Body of pancreas (tissue), 4 donors: Measurements from ENCODE around the gene C2orf72. TPM values are rescaled to one million over a fixed set of nuclear protein-coding genes. Genes with fewer than 3 reads are reported as not detected.

Experiments used
- ATAC-seq: fragments of 150-250 bp; one replicate; pipeline ENCODE4 v1.9.1; 2016
- DNase-seq, 4 donors: peaks; one replicate each; pipeline ENCODE4 v3.0.0-alpha.2; 2019
- H3K27ac ChIP-seq, 4 donors: fragments of 200-600 bp; sonication (generic); 1 replicate in 3 of 4; 2 replicates in 1 of 4; pipeline versions ENCODE4 v1.5.1 to v1.6.1; 2016 to 2019; ENCODE audit warnings: mild to moderate bottlenecking in 1 of 4, mixed read lengths in 1 of 4, moderate library complexity in 1 of 4
- H3K27me3 ChIP-seq, 2 donors: fragments of 200-600 bp; sonication (generic); one replicate each; pipeline ENCODE4 v1.6.0; 2016; ENCODE audit warnings: mild to moderate bottlenecking in 1 of 2
- H3K36me3 ChIP-seq, 2 donors: fragments of 200-600 bp; sonication (generic); replicated peaks in 1 of 2; 2 replicates each; pipeline ENCODE4 v1.5.1; 2016; ENCODE audit warnings: low read depth in 2 of 2; ENCODE audit not compliant: insufficient read depth in 1 of 2
- H3K4me1 ChIP-seq: fragments of 200-600 bp; sonication (generic); one replicate; pipeline ENCODE4 v1.6.0; 2016
- H3K4me3 ChIP-seq, 2 donors: fragments of 200-600 bp; sonication (generic); 1 replicate in 1 of 2; 2 replicates in 1 of 2; pipeline ENCODE4 v1.5.1; 2016 to 2019
- H3K9me3 ChIP-seq, 3 donors: fragments of 200-600 bp; sonication (generic); 1 replicate in 2 of 3; 2 replicates in 1 of 3; pipeline ENCODE4 v1.5.1; 2016
- CTCF ChIP-seq, 7 experiments: fragments of 450-650 bp in 4 of 7; fragments of 200-600 bp in 3 of 7; sonication (generic) in 3 of 7; IDR thresholded peaks; one replicate each; pipeline ENCODE4 v1.5.1; 2016 to 2019; ENCODE audit warnings: antibody characterized with exemption in 7 of 7
- POLR2A ChIP-seq, 3 donors: fragments of 450-650 bp; IDR thresholded peaks; one replicate each; pipeline ENCODE4 v1.6.1; 2016; ENCODE audit warnings: antibody characterized with exemption in 3 of 3, mild to moderate bottlenecking in 2 of 3
- WGBS, 2 donors: methylation state at CpG; one replicate each; pipeline ENCODE4 v1.1.5; 2017; 5-methylcytosine and 5-hydroxymethylcytosine counted together
- intact Hi-C: fragments of 100-400 bp; cut with DNase I; formaldehyde crosslinking; loops from one replicate; pipeline ENCODE4 v1.15.1; 2023
- total RNA-seq, 2 donors: library from RNA; depleted of rRNA; stranded (reverse); fragments of >200 nt; gene quantifications; one replicate each; pipeline ENCODE4 v1.1.0, GENCODE V29; 2016

Gene C2orf72
- total RNA-seq, 2 donors from 2014 or later, result 14.5 to 52.1 TPM

- intact Hi-C loops, result no loop called here
Observed at GRCh38 chr2:231011526-231011925, 25.8 kb upstream of the C2orf72 start.

DNA sequence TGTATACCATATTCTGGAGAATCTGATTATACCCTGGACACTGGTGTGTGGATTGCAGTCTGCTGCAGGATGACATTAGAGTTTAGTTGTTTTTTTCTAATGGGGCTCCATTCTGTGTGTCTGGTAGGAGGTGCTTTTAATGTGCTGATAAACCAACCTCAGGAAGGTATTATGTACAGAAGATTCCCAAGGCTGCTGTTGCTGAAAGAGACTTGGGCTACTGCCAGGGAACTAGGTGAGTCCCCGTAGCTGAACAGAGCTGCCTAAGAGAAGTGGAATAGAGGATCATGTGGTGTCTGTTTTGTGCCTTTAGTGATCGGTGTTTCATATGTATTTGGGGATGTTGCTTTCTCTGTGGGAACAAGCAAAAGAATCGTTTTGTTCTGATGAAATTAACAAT, 24.9 kb upstream of the C2orf72 start:
- Histone ChIP-seq H3K4me3 (no peak overlapping the region), H3K9me3 (no peaks in the 10 kb centered on the region), H3K27me3 (no peaks in the 10 kb centered on the region), H3K27ac (no peak overlapping the region), H3K36me3 (no peaks in the 10 kb centered on the region), H3K4me1 (peaks cover 10% of the 10 kb centered on the region)
- 30 to 46% methylated on average over 3 of the region's 3 CpGs for WGBS, 2 donors
- DNase-seq (peak in 2 of 4 donors; percentile 34 to 42), ATAC-seq (no peak)
- intact Hi-C loops, result no loop called here
- TF ChIP-seq POLR2A (IDR thresholded peaks at IDR 0.05), result no peak
- no peak for TF ChIP-seq CTCF (IDR thresholded peaks at IDR 0.05)

More at GRCh38 chr2:231011526-231011925, 25.8 kb upstream of the C2orf72 start:
- Histone ChIP-seq H3K36me3 (no peaks in the 10 kb centered on the region), H3K9me3 (no peaks in the 10 kb centered on the region), H3K27ac (no peak overlapping the region), H3K27me3 (no peaks in the 10 kb centered on the region), H3K4me1 (peaks cover 10% of the 10 kb centered on the region), H3K4me3 (no peak overlapping the region)
- TF ChIP-seq CTCF (IDR thresholded peaks at IDR 0.05) (no peak), POLR2A (IDR thresholded peaks at IDR 0.05) (no peak)
- ATAC-seq (peak; percentile 85), DNase-seq (peak in 2 of 4 donors; percentile 58 to 76)
- 15 to 44% methylated on average over 2 of the region's 2 CpGs for WGBS, 2 donors

- intact Hi-C loops, result no loop called here
- ATAC-seq, result no peak
Observed at GRCh38 chr2:231013820-231014219, 23.5 kb upstream of the C2orf72 start.

GRCh38 chr2:231015478-231015877, 21.8 kb upstream of the C2orf72 start:
- no peak overlapping the region for H3K4me3 ChIP-seq
- H3K36me3 ChIP-seq, result no peaks in the 10 kb centered on the region
- intact Hi-C loops, result no loop called here
- TF ChIP-seq POLR2A (IDR thresholded peaks at IDR 0.05), result no peak
- no peak for TF ChIP-seq CTCF (IDR thresholded peaks at IDR 0.05)
- ATAC-seq (no peak), DNase-seq (no peak)
- H3K4me1 ChIP-seq, result peaks cover 10% of the 10 kb centered on the region
- H3K27me3 ChIP-seq, result no peaks in the 10 kb centered on the region
- no peak overlapping the region for H3K27ac ChIP-seq
- H3K9me3 ChIP-seq, result no peaks in the 10 kb centered on the region
- WGBS, 2 donors, result 74 to 78% methylated on average over 7 of the region's 7 CpGs

More at GRCh38 chr2:231013820-231014219, 23.5 kb upstream of the C2orf72 start:
- 8 to 11% methylated on average over 3 of the region's 3 CpGs for WGBS, 2 donors
- peaks cover 10% of the 10 kb centered on the region for H3K4me1 ChIP-seq
- H3K27ac ChIP-seq, result no peak overlapping the region
- no peaks in the 10 kb centered on the region for H3K36me3 ChIP-seq
- H3K27me3 ChIP-seq, result no peaks in the 10 kb centered on the region
- DNase-seq, result no peak
- no peaks in the 10 kb centered on the region for H3K9me3 ChIP-seq
- TF ChIP-seq CTCF (IDR thresholded peaks at IDR 0.05), result no peak
- no peak overlapping the region for H3K4me3 ChIP-seq

DNA sequence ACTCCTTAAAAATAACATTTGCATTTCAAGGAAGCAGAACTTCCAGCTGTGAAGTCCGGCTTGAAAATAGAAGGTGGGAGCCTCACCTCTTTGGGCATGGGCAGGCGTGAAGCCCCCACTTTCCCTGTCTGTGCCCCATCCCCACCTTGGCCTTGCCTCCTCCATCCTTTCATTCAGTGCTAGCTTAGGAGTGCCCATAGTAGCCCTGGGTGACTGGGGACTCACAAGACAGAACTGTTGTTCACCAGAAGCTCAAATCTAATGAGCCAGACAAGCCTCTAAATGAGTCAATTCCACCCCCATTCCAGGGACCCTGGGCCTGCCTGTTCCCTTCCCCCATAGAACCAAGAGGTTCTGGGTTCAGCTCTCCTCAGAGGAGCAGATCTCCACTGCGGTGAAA, 21.4 kb upstream of the C2orf72 start:
- Histone ChIP-seq H3K36me3 (no peaks in the 10 kb centered on the region), H3K27me3 (no peaks in the 10 kb centered on the region), H3K4me3 (no peak overlapping the region), H3K9me3 (no peaks in the 10 kb centered on the region), H3K27ac (no peak overlapping the region), H3K4me1 (peaks cover 10% of the 10 kb centered on the region)
- no peak for DNase-seq
- intact Hi-C loops, result no loop called here
- 84 to 85% methylated on average over 3 of the region's 3 CpGs for WGBS, 2 donors
- ATAC-seq, result no peak
- TF ChIP-seq POLR2A (IDR thresholded peaks at IDR 0.05) (no peak), CTCF (IDR thresholded peaks at IDR 0.05) (no peak)
